DOHH2 (cell line): ENCODE data around the gene KDM6B.

Experiments
- EZH2phosphoT487 ChIP-seq: fragments of 200-600 bp; sonication (generic); IDR thresholded peaks from 2 replicates; pipeline ENCODE4 v1.6.1; 2017; ENCODE audit warnings: borderline replicate concordance, mild to moderate bottlenecking, antibody characterized with exemption, low read length, moderate library complexity, mixed read lengths
- TF ChIP-seq, protein P1 (sequence below): fragments of 200-600 bp; sonication (generic); IDR thresholded peaks from one replicate; pipeline ENCODE4 v1.5.1; 2014; ENCODE audit warnings: antibody characterized with exemption, mild to moderate bottlenecking, low read depth, low read length; ENCODE audit not compliant: poor library complexity, severe bottlenecking

DNA sequence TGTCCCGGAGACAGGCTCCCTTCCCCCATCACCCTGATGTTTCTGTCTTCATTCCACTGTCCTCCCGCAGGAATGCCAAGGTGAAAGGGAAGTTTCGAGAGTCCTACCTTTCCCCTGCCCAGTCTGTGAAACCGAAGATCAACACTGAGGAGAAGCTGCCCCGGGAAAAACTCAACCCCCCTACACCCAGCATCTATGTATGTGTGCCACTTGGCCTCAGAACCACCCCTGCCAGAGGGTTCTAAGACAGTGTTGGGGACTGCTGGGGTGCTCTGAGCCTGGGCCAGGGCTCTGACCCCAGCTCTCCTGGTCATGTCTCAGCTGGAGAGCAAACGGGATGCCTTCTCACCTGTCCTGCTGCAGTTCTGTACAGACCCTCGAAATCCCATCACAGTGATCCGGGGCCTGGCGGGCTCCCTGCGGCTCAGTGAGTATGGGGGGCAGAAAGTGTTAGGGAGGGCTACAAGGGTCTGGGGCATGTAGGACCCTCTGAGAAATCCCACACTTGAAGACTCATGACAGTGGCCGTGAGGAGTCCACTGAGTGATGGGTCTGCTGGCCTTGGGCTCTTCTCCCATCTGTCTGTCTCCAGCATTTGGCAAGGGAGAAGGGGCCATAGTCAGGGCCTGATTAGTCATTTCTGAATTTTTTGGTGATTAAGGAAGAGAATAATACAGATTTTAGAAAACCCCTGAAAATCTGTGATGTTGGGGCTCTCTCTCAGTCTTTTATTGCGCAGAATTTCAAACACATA lies 15.9 kb downstream of the KDM6B start:
- TF ChIP-seq, protein P1, sequence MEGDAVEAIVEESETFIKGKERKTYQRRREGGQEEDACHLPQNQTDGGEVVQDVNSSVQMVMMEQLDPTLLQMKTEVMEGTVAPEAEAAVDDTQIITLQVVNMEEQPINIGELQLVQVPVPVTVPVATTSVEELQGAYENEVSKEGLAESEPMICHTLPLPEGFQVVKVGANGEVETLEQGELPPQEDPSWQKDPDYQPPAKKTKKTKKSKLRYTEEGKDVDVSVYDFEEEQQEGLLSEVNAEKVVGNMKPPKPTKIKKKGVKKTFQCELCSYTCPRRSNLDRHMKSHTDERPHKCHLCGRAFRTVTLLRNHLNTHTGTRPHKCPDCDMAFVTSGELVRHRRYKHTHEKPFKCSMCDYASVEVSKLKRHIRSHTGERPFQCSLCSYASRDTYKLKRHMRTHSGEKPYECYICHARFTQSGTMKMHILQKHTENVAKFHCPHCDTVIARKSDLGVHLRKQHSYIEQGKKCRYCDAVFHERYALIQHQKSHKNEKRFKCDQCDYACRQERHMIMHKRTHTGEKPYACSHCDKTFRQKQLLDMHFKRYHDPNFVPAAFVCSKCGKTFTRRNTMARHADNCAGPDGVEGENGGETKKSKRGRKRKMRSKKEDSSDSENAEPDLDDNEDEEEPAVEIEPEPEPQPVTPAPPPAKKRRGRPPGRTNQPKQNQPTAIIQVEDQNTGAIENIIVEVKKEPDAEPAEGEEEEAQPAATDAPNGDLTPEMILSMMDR = no peak
- TF ChIP-seq EZH2phosphoT487 = no peak
